GM21723 (cell line): ENCODE data around the gene AIP.
A peak's percentile ranks its signal among the peaks of the same experiment; 100 is the strongest.
"Not testable (repeated sequence)": the region's sequence is repeated elsewhere in the genome, so short reads cannot be mapped to it uniquely, and the experiment has no call there.

Source experiments
- ATAC-seq: cut with Tn5 transposase; IDR thresholded peaks from one replicate; pipeline ENCODE4 v1.9.1; 2021; ENCODE audit warnings: mild to moderate bottlenecking, moderate library complexity; ENCODE audit not compliant: unreplicated experiment

Gene AIP

GRCh38 chr11:67505605-67506396 lies 23.0 kb downstream of the AIP start:
- peak; percentile 29 for ATAC-seq

GRCh38 chr11:67506426-67507051 lies 23.7 kb downstream of the AIP start:
- no peak for ATAC-seq

GRCh38 chr11:67507242-67507863 lies 24.5 kb downstream of the AIP start:
- no peak for ATAC-seq

- ATAC-seq, result peak; percentile 67
Measured at GRCh38 chr11:67507864-67508485, 25.1 kb downstream of the AIP start, which contains the start of gene CDK2AP2. Gene CDK2AP2, minus strand, starts transcription at chr11:67508162. Its CDS starts 80 bp downstream, at chr11:67508082.

- ATAC-seq, result peak; percentile 38
Measured at GRCh38 chr11:67508486-67509121, 25.8 kb downstream of the AIP start.

- no peak for ATAC-seq
Measured at GRCh38 chr11:67510023-67510345, 27.2 kb downstream of the AIP start.

GRCh38 chr11:67511558-67511957 lies 28.7 kb downstream of the AIP start:
- not testable (repeated sequence) for ATAC-seq

- ATAC-seq, result no peak
Measured at GRCh38 chr11:67514116-67514515, 31.3 kb downstream of the AIP start.

- ATAC-seq, result no peak
Measured at GRCh38 chr11:67516806-67517205, 34.0 kb downstream of the AIP start.

GRCh38 chr11:67517784-67518552 lies 35.1 kb downstream of the AIP start:
- ATAC-seq, result no peak

GRCh38 chr11:67519726-67520125 lies 36.9 kb downstream of the AIP start:
- no peak for ATAC-seq

- ATAC-seq, result no peak
Measured at GRCh38 chr11:67520856-67521824, 38.3 kb downstream of the AIP start.

- no peak for ATAC-seq
Measured at GRCh38 chr11:67521924-67522323, 39.1 kb downstream of the AIP start.

- no peak for ATAC-seq
Measured at GRCh38 chr11:67522338-67522737, 39.5 kb downstream of the AIP start.

- ATAC-seq, result no peak
Measured at GRCh38 chr11:67522844-67523555, 40.2 kb downstream of the AIP start, which contains the start of gene CABP2. Gene CABP2, minus strand, starts transcription at chr11:67523446. Its CDS starts 120 bp downstream, at chr11:67523326.

GRCh38 chr11:67523556-67524479 lies 41.0 kb downstream of the AIP start:
- no peak for ATAC-seq

GRCh38 chr11:67524480-67524808 lies 41.6 kb downstream of the AIP start:
- no peak for ATAC-seq
